Endothelial cell of umbilical vein (primary cell): ENCODE data around the gene FAAP100.

Source experiments
- CTCF ChIP-seq, 2 donors: IDR thresholded peaks; 1 replicate in 1 of 2; 2 replicates in 1 of 2; pipeline ENCODE4 v1.5.1; 2011; ENCODE audit warnings: low read length in 2 of 2, mild to moderate bottlenecking in 2 of 2, moderate library complexity in 2 of 2, control low read depth in 1 of 2, inconsistent platforms in 1 of 2, low read depth in 1 of 2; ENCODE audit not compliant: insufficient read depth in 1 of 2; ENCODE audit errors: extremely low read depth in 1 of 2
- EZH2 ChIP-seq: IDR thresholded peaks from 2 replicates; pipeline ENCODE4 v1.6.1; 2012; ENCODE audit warnings: borderline replicate concordance, low read depth, mild to moderate bottlenecking, moderate library complexity, low read length, inconsistent platforms; ENCODE audit not compliant: severe bottlenecking
- FOS ChIP-seq: IDR thresholded peaks from 2 replicates; pipeline ENCODE4 v1.6.1; 2011; ENCODE audit warnings: mild to moderate bottlenecking, low read length, moderate library complexity, borderline replicate concordance; ENCODE audit not compliant: insufficient read depth
- GATA2 ChIP-seq: IDR thresholded peaks from 2 replicates; pipeline ENCODE4 v1.7.0; 2011; ENCODE audit warnings: low read depth, mild to moderate bottlenecking, moderate library complexity, mixed read lengths, low read length; ENCODE audit not compliant: insufficient read length, insufficient read depth
- JUN ChIP-seq: IDR thresholded peaks from 2 replicates; pipeline ENCODE4 v1.6.1; 2011; ENCODE audit warnings: borderline replicate concordance, low read depth; ENCODE audit not compliant: insufficient read length, insufficient read depth
- MAX ChIP-seq: IDR thresholded peaks from 2 replicates; pipeline ENCODE4 v1.6.1; 2011; ENCODE audit not compliant: insufficient read depth, insufficient read length
- MYC ChIP-seq: IDR thresholded peaks from one replicate; pipeline ENCODE4 v1.6.1; 2011; ENCODE audit warnings: mild to moderate bottlenecking, low read depth, low read length
- POLR2A ChIP-seq: IDR thresholded peaks from 2 replicates; pipeline ENCODE4 v1.6.1; 2012; ENCODE audit warnings: low read depth, mild to moderate bottlenecking, control low read depth, low read length
- POLR2AphosphoS5 ChIP-seq: IDR thresholded peaks from 2 replicates; pipeline ENCODE4 v1.6.1; 2012; ENCODE audit warnings: low read depth, mild to moderate bottlenecking, control low read depth, low read length, moderate library complexity; ENCODE audit not compliant: insufficient read depth

DNA sequence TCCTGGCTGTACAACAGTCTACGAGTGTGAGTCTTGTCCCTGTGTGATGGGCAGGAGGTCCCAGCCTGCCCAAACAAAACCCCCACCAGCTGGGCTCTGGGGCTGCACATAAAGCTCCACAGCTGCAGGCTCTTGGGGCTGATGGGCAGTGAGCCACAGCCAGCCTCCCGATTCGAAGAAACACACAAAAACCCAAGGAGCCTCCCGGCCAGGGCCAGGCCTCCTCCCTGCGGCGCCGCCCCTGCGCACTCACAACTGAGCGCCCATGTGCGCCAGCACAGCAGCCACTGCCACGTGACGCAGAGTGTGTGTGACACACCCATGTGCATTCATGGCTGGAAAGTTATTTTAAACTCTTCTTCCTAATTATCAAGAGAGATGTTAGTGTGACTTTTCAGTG is 30.6 kb upstream of the FAAP100 start:
- TF ChIP-seq POLR2A = no peak
- no peak for TF ChIP-seq CTCF (IDR thresholded peaks at IDR 0.05; ENCODE audit: extremely low read depth in 1 of 2, insufficient read depth in 1 of 2, low read depth in 1 of 2, low read length in 2 of 2)
- TF ChIP-seq POLR2AphosphoS5 = no peak
- TF ChIP-seq EZH2 = no peak
- no peak for TF ChIP-seq JUN
- TF ChIP-seq MAX = no peak
- TF ChIP-seq MYC = no peak
- no peak for TF ChIP-seq GATA2
- TF ChIP-seq FOS = no peak
